Thyroid gland (tissue), 4 donors: ENCODE results near the gene DNMT3A. TPM values are rescaled to one million over a fixed set of nuclear protein-coding genes. Genes with fewer than 3 reads are reported as not detected.

Experiments used
- DNase-seq, 2 donors: peaks; one replicate each; pipeline ENCODE4 v3.0.0-alpha.2; 2019
- H3K27ac ChIP-seq, 3 donors: fragments of 200-600 bp; sonication (generic); 1 replicate in 2 of 3; 2 replicates in 1 of 3; pipeline ENCODE4 v1.5.1; 2016 to 2019; ENCODE audit warnings: mild to moderate bottlenecking in 1 of 3, moderate library complexity in 1 of 3
- H3K27me3 ChIP-seq: fragments of 200-600 bp; sonication (generic); one replicate; pipeline ENCODE4 v1.5.1; 2019
- H3K36me3 ChIP-seq, 2 donors: fragments of 200-600 bp; sonication (generic); one replicate each; pipeline ENCODE4 v1.5.1; 2016 to 2019
- H3K4me1 ChIP-seq, 2 donors: fragments of 200-600 bp; sonication (generic); one replicate each; pipeline ENCODE4 v1.5.1; 2017 to 2019
- H3K4me3 ChIP-seq, 3 donors: fragments of 200-600 bp; sonication (generic); replicated peaks in 1 of 3; 1 replicate in 2 of 3; 2 replicates in 1 of 3; pipeline ENCODE4 v1.5.1; 2016; ENCODE audit warnings: mild to moderate bottlenecking in 1 of 3
- H3K9me3 ChIP-seq: fragments of 200-600 bp; sonication (generic); one replicate; pipeline ENCODE4 v1.5.1; 2017
- POLR2A ChIP-seq, 2 donors: fragments of 450-650 bp; IDR thresholded peaks; one replicate each; pipeline ENCODE4 v1.6.1; 2017; ENCODE audit warnings: antibody characterized with exemption in 2 of 2, mild to moderate bottlenecking in 2 of 2, moderate library complexity in 1 of 2
- WGBS, 2 donors: methylation state at CpG; one replicate each; pipeline ENCODE4 v1.1.5; 2017; 5-methylcytosine and 5-hydroxymethylcytosine counted together
- intact Hi-C: fragments of 100-400 bp; cut with DNase I; formaldehyde crosslinking; loops from one replicate; pipeline ENCODE4 v1.15.1; 2023
- total RNA-seq, 4 donors: library from RNA; depleted of rRNA; stranded (reverse); fragments of >200 nt; gene quantifications; one replicate each; pipeline ENCODE4 v1.2.3, GENCODE V29; 2016
- TF ChIP-seq, protein P1 (sequence below), 6 experiments: fragments of 200-600 bp in 3 of 6; fragments of 450-650 bp in 3 of 6; sonication (generic) in 3 of 6; IDR thresholded peaks; one replicate each; pipeline ENCODE4 v1.5.1; 2016 to 2019; ENCODE audit warnings: antibody characterized with exemption in 6 of 6, mild to moderate bottlenecking in 2 of 6, inconsistent platforms in 1 of 6, moderate library complexity in 1 of 6

DNMT3A gene
- total RNA-seq, 4 donors from 2014 or later: 17.3 to 40.9 (median 18.8) TPM

DNA sequence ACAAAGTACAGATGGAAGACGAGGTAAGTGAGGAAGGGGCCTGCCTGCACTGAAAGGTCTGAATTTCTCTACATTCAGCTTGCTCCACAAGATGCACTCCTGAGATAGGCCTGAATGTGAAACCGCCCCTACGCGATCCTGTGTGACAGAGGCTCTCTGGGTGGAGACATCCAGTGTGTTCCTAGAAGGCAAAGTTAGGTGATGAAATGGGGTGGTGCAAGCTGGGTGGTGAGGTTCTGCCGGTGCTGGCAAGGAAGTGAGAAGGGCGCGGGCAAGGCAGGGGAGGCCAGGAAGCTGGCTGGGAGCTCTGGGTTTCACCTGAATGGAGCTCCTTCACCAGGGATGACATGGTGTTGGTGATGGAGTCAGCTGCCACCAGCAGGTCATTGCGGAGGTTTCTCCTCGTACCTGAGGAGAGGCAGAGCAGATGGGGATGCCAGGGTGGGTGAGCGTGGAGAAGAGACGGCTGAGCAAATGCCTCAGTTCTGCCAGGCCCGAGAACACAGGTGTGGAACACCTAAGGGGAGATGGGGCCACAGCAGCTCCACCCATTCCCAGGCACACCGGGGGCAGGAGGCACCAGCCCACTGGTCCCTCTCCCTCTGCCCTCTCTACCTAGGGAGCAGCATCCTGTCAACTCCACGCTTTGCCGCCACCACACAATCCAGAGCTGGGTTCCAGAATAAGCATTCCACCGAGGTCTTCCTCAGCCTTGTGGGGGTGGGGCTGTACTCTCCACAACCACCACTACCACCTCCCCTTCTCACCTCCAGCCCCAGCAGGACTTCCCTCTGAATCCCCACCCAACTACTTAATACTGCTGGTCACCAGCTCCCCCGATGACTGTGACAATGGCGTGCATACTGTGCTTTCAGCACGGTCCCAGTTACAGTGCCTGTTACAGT lies 45.5 kb upstream of the DNMT3A start:
- Histone ChIP-seq H3K36me3 (peaks cover 0 to 8% of the 10 kb centered on the region in 2 donors), H3K27me3 (no peaks in the 10 kb centered on the region), H3K4me1 (no peaks in the 10 kb centered on the region), H3K9me3 (no peaks in the 10 kb centered on the region), H3K27ac (no peak overlapping the region), H3K4me3 (no peak overlapping the region)
- intact Hi-C loops: no loop called here
- WGBS, 2 donors: 92 to 94% methylated on average over 18 to 19 of the region's 19 CpGs
- no peak for DNase-seq
- TF ChIP-seq POLR2A (IDR thresholded peaks at IDR 0.05): no peak

DNA sequence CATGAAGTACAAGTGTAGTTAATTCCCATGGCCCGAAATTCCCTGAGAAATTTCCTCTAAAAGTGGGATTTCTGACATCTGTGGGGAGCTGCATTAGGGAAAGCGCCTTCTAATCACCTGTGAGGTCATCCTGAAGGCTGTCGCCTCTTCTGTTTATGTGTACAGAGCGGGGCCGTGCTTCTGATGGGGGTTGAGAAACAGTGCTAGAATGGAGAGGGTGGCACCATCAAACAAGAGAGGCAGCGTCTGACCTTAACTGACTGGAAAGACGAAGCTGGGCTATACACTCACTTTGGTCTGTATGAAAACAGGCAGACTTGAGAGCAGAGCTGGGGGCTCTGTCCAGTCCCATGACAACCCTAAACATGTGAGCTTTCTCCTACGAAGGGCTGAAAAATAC lies 44.2 kb upstream of the DNMT3A start:
- 88 to 95% methylated on average over 8 of the region's 8 CpGs for WGBS, 2 donors
- intact Hi-C loops: no loop called here

GRCh38 chr2:25383806-25384205 lies 42.1 kb upstream of the DNMT3A start:
- Histone ChIP-seq H3K36me3 (peaks cover 0 to 8% of the 10 kb centered on the region in 2 donors), H3K4me3 (no peak overlapping the region), H3K27ac (no peak overlapping the region), H3K27me3 (no peaks in the 10 kb centered on the region), H3K9me3 (no peaks in the 10 kb centered on the region), H3K4me1 (no peaks in the 10 kb centered on the region)
- no peak for DNase-seq
- WGBS, 2 donors: 93 to 95% methylated on average over 9 of the region's 9 CpGs
- intact Hi-C loops: no loop called here
- TF ChIP-seq, protein P1, sequence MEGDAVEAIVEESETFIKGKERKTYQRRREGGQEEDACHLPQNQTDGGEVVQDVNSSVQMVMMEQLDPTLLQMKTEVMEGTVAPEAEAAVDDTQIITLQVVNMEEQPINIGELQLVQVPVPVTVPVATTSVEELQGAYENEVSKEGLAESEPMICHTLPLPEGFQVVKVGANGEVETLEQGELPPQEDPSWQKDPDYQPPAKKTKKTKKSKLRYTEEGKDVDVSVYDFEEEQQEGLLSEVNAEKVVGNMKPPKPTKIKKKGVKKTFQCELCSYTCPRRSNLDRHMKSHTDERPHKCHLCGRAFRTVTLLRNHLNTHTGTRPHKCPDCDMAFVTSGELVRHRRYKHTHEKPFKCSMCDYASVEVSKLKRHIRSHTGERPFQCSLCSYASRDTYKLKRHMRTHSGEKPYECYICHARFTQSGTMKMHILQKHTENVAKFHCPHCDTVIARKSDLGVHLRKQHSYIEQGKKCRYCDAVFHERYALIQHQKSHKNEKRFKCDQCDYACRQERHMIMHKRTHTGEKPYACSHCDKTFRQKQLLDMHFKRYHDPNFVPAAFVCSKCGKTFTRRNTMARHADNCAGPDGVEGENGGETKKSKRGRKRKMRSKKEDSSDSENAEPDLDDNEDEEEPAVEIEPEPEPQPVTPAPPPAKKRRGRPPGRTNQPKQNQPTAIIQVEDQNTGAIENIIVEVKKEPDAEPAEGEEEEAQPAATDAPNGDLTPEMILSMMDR (IDR thresholded peaks at IDR 0.05): no peak
- no peak for TF ChIP-seq POLR2A (IDR thresholded peaks at IDR 0.05)

More for the DNA sequence above, 44.2 kb upstream of the DNMT3A start:
- Histone ChIP-seq H3K4me3 (no peak overlapping the region), H3K27ac (no peak overlapping the region), H3K27me3 (no peaks in the 10 kb centered on the region), H3K36me3 (peaks cover 0 to 8% of the 10 kb centered on the region in 2 donors), H3K4me1 (no peaks in the 10 kb centered on the region), H3K9me3 (no peaks in the 10 kb centered on the region)
- TF ChIP-seq POLR2A (IDR thresholded peaks at IDR 0.05): no peak
- TF ChIP-seq, protein P1 (IDR thresholded peaks at IDR 0.05): no peak
- no peak for DNase-seq

DNA sequence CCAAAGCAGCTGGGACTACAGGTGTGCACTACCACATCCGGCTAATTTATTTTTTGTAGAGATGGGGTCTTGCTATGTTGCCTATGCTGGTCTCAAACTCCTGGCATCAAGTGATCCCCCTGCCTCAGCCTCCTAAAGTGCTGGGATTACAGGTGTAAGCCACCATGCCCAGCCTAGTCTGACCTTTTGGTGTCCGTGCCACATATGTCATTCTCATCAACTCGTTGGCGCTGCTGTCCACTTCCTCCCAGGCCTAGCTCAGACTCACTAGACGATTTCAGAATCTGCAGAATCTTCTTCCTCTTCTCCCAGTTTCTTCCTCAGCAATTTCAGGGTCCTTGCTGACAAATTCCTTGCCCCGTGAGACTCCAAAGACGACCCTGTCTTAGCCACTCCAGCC lies 39.8 kb upstream of the DNMT3A start:
- Histone ChIP-seq H3K4me3 (no peak overlapping the region), H3K9me3 (no peaks in the 10 kb centered on the region), H3K27me3 (no peaks in the 10 kb centered on the region), H3K4me1 (peaks cover 0 to 9% of the 10 kb centered on the region in 2 donors), H3K36me3 (no peaks in the 10 kb centered on the region), H3K27ac (no peak overlapping the region)
- TF ChIP-seq, protein P1 (IDR thresholded peaks at IDR 0.05): no peak
- TF ChIP-seq POLR2A (IDR thresholded peaks at IDR 0.05): no peak
- WGBS, 2 donors: 90 to 93% methylated on average over 7 of the region's 7 CpGs
- intact Hi-C loops: no loop called here
- no peak for DNase-seq

- no peak for DNase-seq
- no peak overlapping the region for H3K27ac ChIP-seq
- TF ChIP-seq, protein P1 (IDR thresholded peaks at IDR 0.05): no peak
- TF ChIP-seq POLR2A (IDR thresholded peaks at IDR 0.05): no peak
- no peaks in the 10 kb centered on the region for H3K27me3 ChIP-seq
- no peak overlapping the region for H3K4me3 ChIP-seq
- H3K4me1 ChIP-seq: peaks cover 0 to 12% of the 10 kb centered on the region in 2 donors
- H3K9me3 ChIP-seq: no peaks in the 10 kb centered on the region
- intact Hi-C loops: no loop called here
- 88 to 90% methylated on average over 12 of the region's 12 CpGs for WGBS, 2 donors
- no peaks in the 10 kb centered on the region for H3K36me3 ChIP-seq
Observed at GRCh38 chr2:25380586-25381375, 39.1 kb upstream of the DNMT3A start.
